Keratinocyte (primary cell): ENCODE measurements around the gene ECE2. TPM values are rescaled to one million over a fixed set of nuclear protein-coding genes. Genes with fewer than 3 reads are reported as not detected.

ENCODE experiments used
- DNase-seq: peaks from one replicate; pipeline ENCODE4 v3.0.0-alpha.2; 2011; ENCODE audit warnings: low read depth, missing footprints, low spot score
- FAIRE-seq: peaks from 2 replicates; lab custom pipeline; 2011; peaks lifted over from hg19 to GRCh38; lab: Jason Lieb, UNC
- H2AFZ ChIP-seq: 2 replicates; pipeline ENCODE4 v1.6.0; 2012; ENCODE audit warnings: low read length, control low read depth, inconsistent platforms; ENCODE audit not compliant: control insufficient read depth
- H3K27ac ChIP-seq: 2 replicates; pipeline ENCODE4 v1.5.1; 2011; ENCODE audit warnings: low read length; ENCODE audit not compliant: control insufficient read depth, insufficient read depth
- H3K27me3 ChIP-seq: 3 replicates; pipeline ENCODE4 v1.6.0; 2011; ENCODE audit warnings: low read length; ENCODE audit not compliant: control insufficient read depth, insufficient read depth; ENCODE audit errors: extremely low read depth
- H3K36me3 ChIP-seq, 2 experiments: 2 replicates in 1 of 2; 3 replicates in 1 of 2; pipeline ENCODE4 v1.5.1; 2011; ENCODE audit warnings: low read length in 2 of 2, mild to moderate bottlenecking in 1 of 2; ENCODE audit not compliant: control insufficient read depth in 2 of 2, insufficient read depth in 2 of 2; ENCODE audit errors: extremely low read depth in 1 of 2
- H3K4me1 ChIP-seq: 3 replicates; pipeline ENCODE4 v1.5.1; 2011; ENCODE audit warnings: low read length; ENCODE audit not compliant: control insufficient read depth, insufficient read depth; ENCODE audit errors: extremely low read depth
- H3K4me2 ChIP-seq: 3 replicates; pipeline ENCODE4 v1.6.0; 2011; ENCODE audit warnings: low read depth, low read length; ENCODE audit not compliant: control insufficient read depth, insufficient read depth; ENCODE audit errors: extremely low read depth
- H3K4me3 ChIP-seq, 3 experiments: fragments of 200-600 bp in 1 of 3; sonication (generic) in 1 of 3; 2 replicates in 2 of 3; 3 replicates in 1 of 3; pipeline ENCODE4 v1.5.1; 2011 to 2016; ENCODE audit warnings: low read length in 3 of 3, mild to moderate bottlenecking in 3 of 3, control low read depth in 2 of 3, inconsistent platforms in 1 of 3, low read depth in 1 of 3, mixed read lengths in 1 of 3, mixed run types in 1 of 3, moderate library complexity in 1 of 3; ENCODE audit not compliant: control insufficient read depth in 2 of 3, insufficient read depth in 2 of 3; ENCODE audit errors: extremely low read depth in 1 of 3
- H3K79me2 ChIP-seq: 2 replicates; pipeline ENCODE4 v1.6.0; 2012; ENCODE audit warnings: low read length; ENCODE audit not compliant: control insufficient read depth, insufficient read depth
- H3K9ac ChIP-seq: 3 replicates; pipeline ENCODE4 v1.6.0; 2011; ENCODE audit warnings: low read length; ENCODE audit not compliant: control insufficient read depth, insufficient read depth; ENCODE audit errors: extremely low read depth
- H3K9me1 ChIP-seq: 3 replicates; pipeline ENCODE4 v1.6.0; 2011; ENCODE audit warnings: low read length; ENCODE audit not compliant: control insufficient read depth, insufficient read depth; ENCODE audit errors: extremely low read depth
- H3K9me3 ChIP-seq: 2 replicates; pipeline ENCODE4 v1.5.1; 2012; ENCODE audit warnings: low read depth, low read length; ENCODE audit not compliant: control insufficient read depth
- H4K20me1 ChIP-seq: 3 replicates; pipeline ENCODE4 v1.6.0; 2011; ENCODE audit warnings: low read length; ENCODE audit not compliant: control insufficient read depth, insufficient read depth; ENCODE audit errors: extremely low read depth
- CTCF ChIP-seq, 3 experiments: IDR thresholded peaks in 1 of 3; conservative IDR thresholded peaks in 1 of 3; optimal IDR thresholded peaks in 1 of 3; 2 replicates in 2 of 3; 3 replicates in 1 of 3; pipeline versions ENCODE3 to v1.5.1; 2011; ENCODE audit warnings: low read length in 3 of 3, mild to moderate bottlenecking in 3 of 3, moderate library complexity in 2 of 3, control low read depth in 1 of 3, inconsistent platforms in 1 of 3; ENCODE audit not compliant: insufficient read depth in 2 of 3; ENCODE audit errors: extremely low read depth in 1 of 3
- EZH2 ChIP-seq: IDR thresholded peaks from one replicate; pipeline ENCODE4 v1.6.1; 2012; ENCODE audit warnings: inconsistent platforms, mild to moderate bottlenecking, low read length, moderate library complexity
- dilution Hi-C: fragments of 300-500 bp; cut with MboI; formaldehyde crosslinking; loops from one replicate; pipeline ENCODE4 v1.7.0; 2020; ENCODE audit warnings: low sequenced_read_pairs; ENCODE audit not compliant: extremely low pct_ligation_motif_present
- polyA plus RNA-seq, 5 experiments: library from polyadenylated mRNA; depleted of rRNA in 3 of 5; stranded (reverse) in 3 of 5; stranded (forward) in 1 of 5; unstranded in 1 of 5; fragments of >200 nt; gene quantifications; 1 replicate in 1 of 5; 2 replicates in 3 of 5; 3 replicates in 1 of 5; pipeline versions ENCODE4 v1.2.1 to v1.2.3, GENCODE V29; 2011 to 2012; ENCODE audit warnings: missing spikeins in 2 of 5, low read depth in 1 of 5, low replicate concordance in 1 of 5

Gene ECE2
- polyA plus RNA-seq, 1 donor (not counting 4 experiments of a cell fraction or from before 2014, with no cell fraction given): not detected

- DNase-seq (peak; percentile 81), FAIRE-seq (peak; percentile 81)
- Histone ChIP-seq H3K9me3 (no peaks in the 10 kb centered on the region), H3K4me1 (peaks cover 8% of the 10 kb centered on the region), H3K27me3 (no peaks in the 10 kb centered on the region), H3K4me2 (peak overlapping the region; percentile 97), H2AFZ (peak overlapping the region; percentile 93), H3K27ac (peak overlapping the region; percentile 89), H3K36me3 (peaks cover 3 to 4% of the 10 kb centered on the region in 2 experiments), H4K20me1 (no peaks in the 10 kb centered on the region), H3K9me1 (peaks cover 2% of the 10 kb centered on the region), H3K9ac (peak overlapping the region; percentile 91), H3K79me2 (peaks cover 25% of the 10 kb centered on the region), H3K4me3 (peak overlapping the region; percentile 75 to 100 (median 100))
- TF ChIP-seq CTCF (optimal IDR thresholded peaks at IDR 0.05 in 1 of 3, IDR thresholded peaks at IDR 0.05 in 1 of 3, conservative IDR thresholded peaks at IDR 0.05 in 1 of 3; ENCODE audit: extremely low read depth in 1 of 3, insufficient read depth in 2 of 3, low read length in 3 of 3) (peak; percentile 91 to 98 (median 92)), EZH2 (no peak)
- dilution Hi-C loops: no loop called here
Measured at GRCh38 chr3:184250167-184250828, 25.5 kb upstream of the ECE2 start.

GRCh38 chr3:184255291-184256039 is 20.4 kb upstream of the ECE2 start:
- H3K9ac ChIP-seq: no peak overlapping the region
- H3K4me2 ChIP-seq: no peak overlapping the region
- TF ChIP-seq CTCF (optimal IDR thresholded peaks at IDR 0.05 in 1 of 3, IDR thresholded peaks at IDR 0.05 in 1 of 3, conservative IDR thresholded peaks at IDR 0.05 in 1 of 3; ENCODE audit: extremely low read depth in 1 of 3, insufficient read depth in 2 of 3, low read length in 3 of 3): no peak
- TF ChIP-seq EZH2: no peak
- H2AFZ ChIP-seq: no peak overlapping the region
- peaks cover 6% of the 10 kb centered on the region for H3K79me2 ChIP-seq
- peak overlapping the region; percentile 32 for H3K27ac ChIP-seq
- peaks cover 5% of the 10 kb centered on the region for H3K27me3 ChIP-seq
- H3K36me3 ChIP-seq: peaks cover 4 to 6% of the 10 kb centered on the region in 2 experiments
- dilution Hi-C loops: no loop called here
- H4K20me1 ChIP-seq: no peaks in the 10 kb centered on the region
- FAIRE-seq (peak; percentile 83), DNase-seq (no peak)
- no peaks in the 10 kb centered on the region for H3K9me3 ChIP-seq
- peaks cover 9% of the 10 kb centered on the region for H3K4me1 ChIP-seq
- H3K4me3 ChIP-seq: no peak overlapping the region
- H3K9me1 ChIP-seq: no peaks in the 10 kb centered on the region
